CD1c-positive myeloid dendritic cell (primary cell): ENCODE data around the gene ENAH.

ENCODE experiments used
- DNase-seq: peaks from one replicate; pipeline ENCODE4 v3.0.0-alpha.2; 2016; ENCODE audit errors: extremely low spot score

The ENAH gene

GRCh38 chr1:225561675-225562074 is 91.2 kb downstream of the ENAH start:
- no peak for DNase-seq

GRCh38 chr1:225559902-225560301 is 93.0 kb downstream of the ENAH start:
- peak; percentile 9 for DNase-seq

- DNase-seq, result peak; percentile 18
Observed at GRCh38 chr1:225559326-225559725, 93.6 kb downstream of the ENAH start.

GRCh38 chr1:225556694-225557093 is 96.2 kb downstream of the ENAH start:
- DNase-seq, result no peak

GRCh38 chr1:225555821-225556220 is 97.1 kb downstream of the ENAH start:
- DNase-seq, result no peak

GRCh38 chr1:225554216-225554812 is 98.6 kb downstream of the ENAH start:
- DNase-seq, result peak; percentile 35

GRCh38 chr1:225549821-225550220 is 103.1 kb downstream of the ENAH start:
- no peak for DNase-seq

- no peak for DNase-seq
Observed at GRCh38 chr1:225548140-225548857, 104.6 kb downstream of the ENAH start.

GRCh38 chr1:225545649-225546048 is 107.3 kb downstream of the ENAH start:
- no peak for DNase-seq

GRCh38 chr1:225544924-225545323 is 108.0 kb downstream of the ENAH start:
- DNase-seq, result no peak

GRCh38 chr1:225544263-225544662 is 108.7 kb downstream of the ENAH start:
- DNase-seq, result no peak

- DNase-seq, result no peak
Observed at GRCh38 chr1:225543350-225543749, 109.6 kb downstream of the ENAH start.

GRCh38 chr1:225541383-225541782 is 111.5 kb downstream of the ENAH start:
- no peak for DNase-seq

- peak; percentile 18 for DNase-seq
Observed at GRCh38 chr1:225539575-225539974, 113.3 kb downstream of the ENAH start.

GRCh38 chr1:225539069-225539468 is 113.9 kb downstream of the ENAH start:
- DNase-seq, result no peak

GRCh38 chr1:225537554-225538251 is 115.2 kb downstream of the ENAH start:
- DNase-seq, result no peak

GRCh38 chr1:225535280-225535679 is 117.6 kb downstream of the ENAH start:
- DNase-seq, result no peak

- DNase-seq, result no peak
Observed at GRCh38 chr1:225534772-225535171, 118.2 kb downstream of the ENAH start.

- DNase-seq, result no peak
Observed at GRCh38 chr1:225534135-225534534, 118.8 kb downstream of the ENAH start.

GRCh38 chr1:225533238-225533637 is 119.7 kb downstream of the ENAH start:
- no peak for DNase-seq

GRCh38 chr1:225532240-225532944 is 120.5 kb downstream of the ENAH start:
- no peak for DNase-seq

- DNase-seq, result no peak
Observed at GRCh38 chr1:225529726-225530125, 123.2 kb downstream of the ENAH start.
